ENCODE measurements around the gene PDLIM1.
"Not testable (repeated sequence)": the region's sequence is repeated elsewhere in the genome, so short reads cannot be mapped to it uniquely, and the experiment has no call there.

The PDLIM1 gene

DNA sequence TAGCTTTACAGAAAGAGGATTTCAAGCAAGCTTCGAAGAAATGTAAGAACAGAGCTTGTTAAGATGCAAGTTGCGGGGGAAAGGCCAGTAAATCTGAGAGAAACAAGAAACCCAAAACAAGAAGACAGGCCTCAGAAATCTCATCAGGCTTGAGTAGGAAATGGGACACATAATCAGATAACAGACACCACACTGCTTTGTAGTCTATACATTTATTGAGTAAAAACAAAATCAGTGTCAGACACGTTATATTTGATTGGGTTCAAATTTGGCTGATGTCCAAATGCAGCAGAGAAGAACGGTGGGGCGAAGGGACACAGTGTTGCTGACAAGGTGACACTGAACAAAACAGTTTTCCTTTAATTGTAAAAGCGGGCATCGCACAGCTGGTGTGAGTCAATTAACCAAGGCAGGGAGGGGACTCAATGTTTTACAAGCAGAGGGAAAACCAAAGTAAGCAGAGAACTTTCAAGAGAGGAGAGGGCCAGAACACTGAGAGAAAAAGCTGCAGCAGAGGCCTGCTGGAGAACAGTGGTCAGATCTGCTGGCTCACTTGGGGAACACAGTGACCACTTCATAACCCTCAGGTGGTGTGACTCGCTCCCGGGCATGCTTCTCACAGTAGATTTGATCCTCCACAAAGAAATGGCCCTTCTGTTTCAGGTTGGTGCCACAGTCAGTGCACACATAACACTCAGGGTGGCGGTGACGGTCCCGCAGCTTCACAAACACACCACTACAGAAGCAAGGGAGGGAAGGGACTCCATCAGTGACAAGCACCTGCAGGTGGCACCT lies 53.2 kb downstream of the PDLIM1 start:
- no peak for DNase-seq

DNA sequence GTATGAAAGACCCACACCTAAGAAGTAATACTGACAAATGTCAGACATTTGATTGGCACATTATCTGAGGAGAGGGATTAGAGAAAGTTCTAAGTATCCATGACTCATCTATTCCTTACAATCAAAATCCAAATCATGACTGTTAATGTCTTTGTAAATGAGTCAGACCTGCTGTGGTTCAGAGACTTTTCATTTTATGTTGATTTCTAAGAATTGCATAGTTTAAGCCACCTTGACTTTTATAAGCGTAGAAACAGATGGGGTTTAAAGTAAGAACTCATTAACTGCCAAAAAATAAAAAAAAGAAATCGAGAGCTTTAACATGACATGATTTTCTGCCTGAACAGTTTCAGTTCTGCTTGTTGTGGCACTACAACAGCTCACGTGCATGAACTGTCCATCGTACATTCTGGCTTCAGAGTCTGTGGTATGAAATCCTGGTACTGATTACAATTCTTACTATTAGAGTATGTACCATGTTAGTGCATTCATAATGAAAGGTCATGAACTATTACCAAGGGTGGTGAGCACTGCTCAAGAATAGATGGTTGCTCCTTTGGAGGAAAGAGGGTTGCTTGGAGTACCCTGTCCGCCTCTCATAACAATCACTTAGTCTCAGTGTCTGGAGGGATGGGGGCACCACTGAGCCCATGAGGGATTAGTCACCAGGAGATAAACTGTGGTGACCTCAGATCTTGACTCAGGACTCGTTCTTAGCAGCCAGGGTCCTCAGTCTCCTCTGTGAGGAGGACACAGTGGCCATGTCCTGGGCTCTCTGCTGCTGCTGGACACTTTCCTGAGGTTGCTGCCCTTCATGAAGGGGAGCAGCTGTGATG lies 54.5 kb downstream of the PDLIM1 start:
- DNase-seq, result no peak

GRCh38 chr10:95235676-95236067 lies 55.1 kb downstream of the PDLIM1 start:
- DNase-seq, result no peak

GRCh38 chr10:95234951-95235350 lies 55.9 kb downstream of the PDLIM1 start:
- no peak for DNase-seq

- no peak for DNase-seq
These were observed 57.3 kb downstream of the PDLIM1 start for GRCh38 chr10:95233377-95234034.

DNA sequence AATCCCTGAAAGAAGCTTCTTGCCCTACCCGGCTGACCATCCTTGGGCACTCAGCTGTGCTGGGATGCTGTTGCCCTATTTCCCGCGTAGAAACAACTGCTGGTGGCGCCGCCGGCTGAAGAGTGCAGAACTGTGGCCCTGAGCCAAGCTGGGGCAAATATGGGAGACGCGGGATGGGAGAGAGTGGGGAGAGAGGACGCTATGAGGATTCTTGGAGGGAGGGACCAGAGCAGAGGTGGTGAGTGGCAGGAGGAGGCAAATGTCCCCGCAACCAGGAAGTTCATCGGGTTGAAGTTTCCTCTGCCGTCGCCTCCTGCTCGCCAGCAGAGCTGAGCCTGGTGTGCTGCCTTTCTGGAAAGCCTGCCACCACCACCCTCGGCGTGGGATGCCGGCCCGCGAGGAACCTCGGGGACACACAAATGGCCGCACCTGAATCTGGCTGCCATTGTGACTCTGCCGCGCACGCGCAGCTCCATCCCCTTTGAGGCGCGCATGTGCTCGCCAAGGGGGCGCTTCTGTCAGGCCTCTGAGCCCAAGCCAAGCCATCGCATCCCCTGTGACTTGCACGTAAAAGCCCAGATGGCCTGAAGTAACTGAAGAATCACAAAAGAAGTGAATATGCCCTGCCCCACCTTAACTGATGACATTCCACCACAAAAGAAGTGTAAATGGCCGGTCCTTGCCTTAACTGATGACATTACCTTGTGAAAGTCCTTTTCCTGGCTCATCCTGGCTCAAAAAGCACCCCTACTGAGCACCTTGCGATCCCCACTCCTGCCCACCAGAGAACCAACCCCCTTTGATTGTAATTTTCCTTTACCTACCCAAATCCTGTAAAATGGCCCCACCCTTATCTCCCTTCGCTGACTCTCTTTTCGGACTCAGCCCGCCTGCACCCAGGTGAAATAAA lies 59.9 kb downstream of the PDLIM1 start:
- DNase-seq, result not testable (repeated sequence)

GRCh38 chr10:95229724-95230627 lies 60.8 kb downstream of the PDLIM1 start:
- DNase-seq, result no peak

GRCh38 chr10:95228934-95229723 lies 61.7 kb downstream of the PDLIM1 start:
- not testable (repeated sequence) for DNase-seq

DNA sequence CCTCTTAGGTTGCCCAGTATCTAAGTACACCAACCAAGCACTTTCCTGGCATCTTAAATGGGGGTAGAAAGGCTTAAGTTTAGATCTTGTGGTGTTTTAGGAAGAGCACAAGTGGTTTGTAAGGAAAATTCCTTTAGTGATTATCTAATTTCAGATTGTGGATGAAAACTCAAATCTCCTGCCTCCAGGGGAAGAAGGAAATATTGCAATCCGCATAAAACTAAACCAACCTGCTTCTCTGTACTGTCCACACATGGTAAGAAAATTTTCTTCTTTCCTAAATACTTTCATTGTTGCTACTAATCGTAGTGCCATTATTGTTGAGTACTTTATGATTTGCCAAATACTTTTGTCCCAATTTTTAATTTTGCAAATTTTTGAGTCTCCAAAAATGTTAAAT lies 65.7 kb downstream of the PDLIM1 start:
- DNase-seq, result no peak

GRCh38 chr10:95221124-95221523 lies 69.7 kb downstream of the PDLIM1 start:
- DNase-seq, result no peak

- DNase-seq, result no peak
These were observed 70.3 kb downstream of the PDLIM1 start for GRCh38 chr10:95220539-95220938.

DNA sequence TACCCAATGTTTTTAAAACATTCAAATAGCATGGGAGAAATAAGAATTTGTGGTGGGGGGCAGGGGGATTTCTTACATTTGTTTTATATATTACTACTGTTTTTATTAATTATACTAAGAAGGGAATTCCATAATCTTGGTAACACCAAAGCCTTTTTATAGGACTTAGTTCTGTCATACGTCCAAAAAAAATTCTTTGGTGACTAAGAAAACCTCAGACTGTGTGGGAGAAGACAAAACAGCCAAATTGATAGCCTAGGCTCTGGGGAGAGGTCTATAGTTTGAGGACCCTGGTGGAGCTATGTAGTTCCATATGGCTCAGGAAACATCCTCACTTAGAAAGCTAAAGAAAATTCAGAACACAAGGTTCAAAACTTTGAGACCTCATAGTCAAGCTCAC lies 73.3 kb downstream of the PDLIM1 start:
- no peak for DNase-seq

- no peak for DNase-seq
These were observed 76.0 kb downstream of the PDLIM1 start for GRCh38 chr10:95214793-95215192.

- DNase-seq, result no peak
These were observed 76.4 kb downstream of the PDLIM1 start for GRCh38 chr10:95214369-95214768.

DNA sequence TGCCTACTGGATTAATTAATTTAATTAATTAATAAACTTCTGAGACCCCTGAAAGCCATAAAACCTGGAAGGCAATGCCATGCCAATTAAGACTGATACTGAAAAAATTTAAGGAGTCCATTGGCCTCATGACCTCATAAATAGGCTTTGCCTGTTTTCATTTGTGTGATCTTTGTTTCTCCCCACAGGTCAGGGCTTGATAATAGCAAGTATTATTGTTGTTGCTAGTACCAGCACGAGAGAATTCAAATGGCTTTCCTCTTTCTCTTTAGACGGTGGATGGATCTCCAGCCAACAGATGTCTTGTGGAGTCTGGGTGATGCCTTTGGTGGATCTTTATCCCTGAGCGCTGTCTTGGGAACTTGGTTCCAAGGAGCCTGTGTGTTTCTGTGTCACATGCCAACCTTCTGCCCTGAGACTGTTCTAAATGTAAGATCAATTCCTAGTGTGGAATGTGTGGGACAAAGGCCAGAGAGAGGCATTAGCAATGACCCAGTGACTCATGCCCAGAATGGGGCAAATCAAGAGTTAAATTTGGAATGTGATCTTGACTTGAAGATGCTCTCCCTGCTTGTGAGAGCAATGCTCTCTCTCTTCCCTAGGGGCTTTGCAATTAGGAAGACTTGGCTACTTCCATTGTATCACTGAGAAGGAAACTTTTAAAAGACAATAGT lies 79.1 kb downstream of the PDLIM1 start:
- DNase-seq, result no peak

DNA sequence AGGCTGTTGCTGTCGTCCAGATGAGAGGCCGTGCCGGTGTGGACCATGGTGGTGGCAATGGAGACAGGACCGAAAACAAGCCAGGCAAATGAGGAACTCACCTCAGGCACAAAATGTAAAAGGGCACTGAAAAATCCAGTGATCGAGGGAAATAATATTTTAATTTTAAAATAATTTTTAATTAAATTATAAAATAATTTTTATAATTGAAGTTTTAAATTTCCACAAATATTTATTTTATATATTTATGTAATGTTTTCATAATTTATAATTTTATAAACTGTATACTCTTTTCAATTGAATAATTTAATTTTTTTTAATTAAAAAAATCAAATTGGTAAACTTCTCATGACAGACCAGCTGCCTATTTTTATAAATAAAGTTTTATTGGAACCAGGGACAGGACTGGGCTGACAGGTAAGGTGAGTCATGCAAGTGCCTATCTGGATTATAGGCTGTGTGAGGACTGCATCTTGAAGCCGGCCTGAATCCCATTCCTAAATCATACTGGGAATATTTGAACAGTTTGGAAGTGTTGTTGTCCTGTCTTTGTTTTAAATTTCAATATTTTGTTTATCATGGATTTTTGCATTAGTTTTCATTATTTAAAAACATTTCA lies 81.2 kb downstream of the PDLIM1 start:
- no peak for DNase-seq

- DNase-seq, result no peak
These were observed 82.0 kb downstream of the PDLIM1 start for GRCh38 chr10:95208702-95209391.

DNA sequence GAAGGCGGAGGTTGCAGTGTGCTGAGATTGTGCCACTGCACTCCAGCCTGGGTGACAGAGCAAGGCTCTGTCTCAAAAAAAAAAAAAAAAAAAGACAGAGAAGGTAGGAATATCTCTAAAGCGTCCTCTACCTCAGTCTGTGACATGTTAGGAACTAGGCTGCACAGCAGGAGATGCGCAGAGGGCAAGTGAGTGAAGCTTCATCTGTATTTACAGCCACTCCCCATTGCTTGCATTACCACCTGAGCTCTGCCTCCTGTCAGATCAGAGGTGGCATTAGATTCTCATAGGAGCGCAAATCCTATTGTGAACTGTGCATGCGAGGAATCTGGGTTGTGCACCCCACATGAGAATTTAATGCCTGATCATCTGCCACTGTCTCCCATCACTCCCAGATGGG lies 87.9 kb downstream of the PDLIM1 start:
- DNase-seq, result not testable (repeated sequence)

DNA sequence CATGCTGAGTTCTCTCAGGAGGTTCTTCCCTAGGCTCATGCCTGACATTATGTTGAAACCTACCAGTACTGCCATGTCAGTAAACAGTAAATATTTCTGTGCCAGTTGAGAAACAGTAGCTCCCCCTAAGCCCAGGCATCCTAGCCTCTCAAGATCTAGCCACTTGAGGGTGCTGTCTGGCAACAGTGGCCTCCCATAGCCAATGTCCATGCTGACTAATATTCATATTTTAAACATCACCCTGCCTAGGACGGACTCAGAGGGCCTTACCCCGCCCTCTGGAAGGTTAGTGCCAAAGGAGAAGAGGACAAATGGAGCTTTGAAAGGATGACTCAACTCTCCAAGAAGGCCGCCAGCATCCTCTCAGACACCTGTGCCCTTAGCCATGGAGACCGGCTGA lies 89.1 kb downstream of the PDLIM1 start:
- DNase-seq, result no peak
